ENCODE measurements around the gene INPP5A. TPM values are rescaled to one million over a fixed set of nuclear protein-coding genes. Genes with fewer than 3 reads are reported as not detected.

Gene INPP5A
- total RNA-seq, 1 experiment from 2014 or later: 14.7 TPM

DNA sequence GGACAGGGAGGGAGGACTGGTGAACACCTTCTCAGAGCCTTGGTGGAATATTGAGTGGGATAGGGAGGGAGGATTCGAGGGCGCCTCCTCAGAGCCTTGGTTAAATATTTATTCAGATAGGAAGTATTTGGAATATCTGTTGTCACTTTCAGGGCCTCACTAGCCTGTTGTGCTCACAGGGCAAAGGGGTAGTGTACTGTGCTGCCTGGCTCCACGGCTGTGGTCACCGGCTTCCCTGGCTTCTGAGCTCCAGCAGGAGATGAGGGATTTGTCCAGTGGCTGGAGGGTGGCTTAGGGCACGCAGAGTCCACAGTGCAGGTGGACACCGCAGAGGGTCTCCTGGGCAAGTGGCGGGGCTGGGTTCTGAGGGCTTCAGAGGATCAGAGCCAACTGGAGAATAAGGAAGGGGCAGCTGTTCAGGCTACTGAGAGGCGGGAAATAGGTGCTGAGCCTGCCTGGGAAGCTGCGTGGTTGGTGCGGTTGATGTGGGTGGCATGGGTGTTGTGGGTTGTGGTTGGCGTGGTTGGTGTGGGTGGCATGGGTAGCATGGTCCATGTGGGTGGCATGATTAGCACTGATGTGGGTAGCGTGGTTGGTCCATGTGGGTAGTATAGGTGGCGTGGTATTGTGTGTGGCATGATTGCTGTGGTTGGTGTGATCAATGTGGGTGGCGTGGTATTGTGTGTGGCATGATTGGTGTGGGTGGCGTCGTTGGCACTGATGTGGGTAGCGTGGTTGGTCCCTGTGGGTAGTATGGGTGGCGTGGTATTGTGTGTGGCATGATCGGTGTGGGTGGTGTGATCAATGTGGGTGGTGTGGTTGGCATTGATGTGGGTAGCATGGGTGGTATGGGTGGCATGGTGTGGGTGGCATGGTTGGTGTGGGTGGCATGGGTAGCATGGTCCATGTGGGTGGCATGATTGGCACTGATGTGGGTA is 16.7 kb downstream of the INPP5A start:
- no peaks in the 10 kb centered on the region for H3K27me3 Mint-ChIP-seq (ENCODE audit: insufficient read depth, unreplicated experiment)

GRCh38 chr10:132554991-132555647 is 17.5 kb downstream of the INPP5A start:
- Mint-ChIP-seq H3K4me1 (ENCODE audit: insufficient read depth, unreplicated experiment) (peaks cover 4% of the 10 kb centered on the region), H3K36me3 (ENCODE audit: insufficient read depth, unreplicated experiment) (peaks cover 5% of the 10 kb centered on the region), H3K4me3 (ENCODE audit: unreplicated experiment) (no peak overlapping the region), H3K27me3 (ENCODE audit: insufficient read depth, unreplicated experiment) (no peaks in the 10 kb centered on the region), H3K9me3 (ENCODE audit: unreplicated experiment) (no peaks in the 10 kb centered on the region), H3K27ac (ENCODE audit: low read depth, unreplicated experiment) (no peak overlapping the region)
- TF ChIP-seq, protein P1, sequence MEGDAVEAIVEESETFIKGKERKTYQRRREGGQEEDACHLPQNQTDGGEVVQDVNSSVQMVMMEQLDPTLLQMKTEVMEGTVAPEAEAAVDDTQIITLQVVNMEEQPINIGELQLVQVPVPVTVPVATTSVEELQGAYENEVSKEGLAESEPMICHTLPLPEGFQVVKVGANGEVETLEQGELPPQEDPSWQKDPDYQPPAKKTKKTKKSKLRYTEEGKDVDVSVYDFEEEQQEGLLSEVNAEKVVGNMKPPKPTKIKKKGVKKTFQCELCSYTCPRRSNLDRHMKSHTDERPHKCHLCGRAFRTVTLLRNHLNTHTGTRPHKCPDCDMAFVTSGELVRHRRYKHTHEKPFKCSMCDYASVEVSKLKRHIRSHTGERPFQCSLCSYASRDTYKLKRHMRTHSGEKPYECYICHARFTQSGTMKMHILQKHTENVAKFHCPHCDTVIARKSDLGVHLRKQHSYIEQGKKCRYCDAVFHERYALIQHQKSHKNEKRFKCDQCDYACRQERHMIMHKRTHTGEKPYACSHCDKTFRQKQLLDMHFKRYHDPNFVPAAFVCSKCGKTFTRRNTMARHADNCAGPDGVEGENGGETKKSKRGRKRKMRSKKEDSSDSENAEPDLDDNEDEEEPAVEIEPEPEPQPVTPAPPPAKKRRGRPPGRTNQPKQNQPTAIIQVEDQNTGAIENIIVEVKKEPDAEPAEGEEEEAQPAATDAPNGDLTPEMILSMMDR (IDR thresholded peaks at IDR 0.05; ENCODE audit: unreplicated experiment): no peak
- BruUV-seq (replicated peaks): no TSS peak
- POLR2A ChIA-PET: no interaction called here
- CTCF ChIA-PET: no interaction called here
- no peak for DNase-seq (ENCODE audit: unreplicated experiment)
- intact Hi-C loops (cut with micrococcal nuclease): no loop called here

More for the DNA sequence above, 16.7 kb downstream of the INPP5A start:
- Mint-ChIP-seq H3K4me1 (ENCODE audit: insufficient read depth, unreplicated experiment) (no peaks in the 10 kb centered on the region), H3K9me3 (ENCODE audit: unreplicated experiment) (no peaks in the 10 kb centered on the region), H3K36me3 (ENCODE audit: insufficient read depth, unreplicated experiment) (peaks cover 4% of the 10 kb centered on the region), H3K4me3 (ENCODE audit: unreplicated experiment) (no peak overlapping the region), H3K27ac (ENCODE audit: low read depth, unreplicated experiment) (no peak overlapping the region)
- POLR2A ChIA-PET: no interaction called here
- no TSS peak for BruUV-seq (replicated peaks)
- CTCF ChIA-PET: no interaction called here
- TF ChIP-seq, protein P1 (IDR thresholded peaks at IDR 0.05; ENCODE audit: unreplicated experiment): no peak
- no peak for DNase-seq (ENCODE audit: unreplicated experiment)
- intact Hi-C loops (cut with micrococcal nuclease): no loop called here

GRCh38 chr10:132555648-132556575 is 18.3 kb downstream of the INPP5A start:
- no TSS peak for BruUV-seq (replicated peaks)
- TF ChIP-seq, protein P1 (IDR thresholded peaks at IDR 0.05; ENCODE audit: unreplicated experiment): no peak
- H3K27me3 Mint-ChIP-seq (ENCODE audit: insufficient read depth, unreplicated experiment): no peaks in the 10 kb centered on the region
- H3K27ac Mint-ChIP-seq (ENCODE audit: low read depth, unreplicated experiment): no peak overlapping the region
- peaks cover 5% of the 10 kb centered on the region for H3K36me3 Mint-ChIP-seq (ENCODE audit: insufficient read depth, unreplicated experiment)
- H3K4me1 Mint-ChIP-seq (ENCODE audit: insufficient read depth, unreplicated experiment): peaks cover 4% of the 10 kb centered on the region
- ChIA-PET POLR2A (no interaction called here), CTCF (no interaction called here)
- no peaks in the 10 kb centered on the region for H3K9me3 Mint-ChIP-seq (ENCODE audit: unreplicated experiment)
- intact Hi-C loops (cut with micrococcal nuclease): no loop called here
- DNase-seq (ENCODE audit: unreplicated experiment): no peak
- no peak overlapping the region for H3K4me3 Mint-ChIP-seq (ENCODE audit: unreplicated experiment)
